Mononuclear cell (primary cell): ENCODE data around the gene EYS. TPM values are rescaled to one million over a fixed set of nuclear protein-coding genes. Genes with fewer than 3 reads are reported as not detected.
"Not testable (repeated sequence)": the region's sequence is repeated elsewhere in the genome, so short reads cannot be mapped to it uniquely, and the experiment has no call there.

ENCODE experiments used
- H3K27me3 ChIP-seq: 2 replicates; pipeline ENCODE4 v1.6.0; 2011; ENCODE audit warnings: low read length, control low read depth; ENCODE audit not compliant: insufficient read depth
- H3K4me1 ChIP-seq: 2 replicates; pipeline ENCODE4 v1.5.1; 2011; ENCODE audit warnings: mild to moderate bottlenecking, low read length, control low read depth; ENCODE audit not compliant: insufficient read depth
- H3K4me3 ChIP-seq: 2 replicates; pipeline ENCODE4 v1.5.1; 2011; ENCODE audit warnings: mild to moderate bottlenecking, low read length, moderate library complexity
- H3K9me3 ChIP-seq: 2 replicates; pipeline ENCODE4 v1.5.1; 2011; ENCODE audit warnings: low read depth, mild to moderate bottlenecking, control low read depth, low read length
- total RNA-seq: library from RNA; depleted of rRNA; stranded (reverse); fragments of >200 nt; gene quantifications from one replicate; pipeline ENCODE4 v1.2.3, GENCODE V29; 2012

EYS gene
- total RNA-seq, 1 donor: under 0.01 TPM

- Histone ChIP-seq H3K4me1 (no peaks in the 10 kb centered on the region), H3K27me3 (no peaks in the 10 kb centered on the region), H3K4me3 (no peak overlapping the region), H3K9me3 (peaks cover 9% of the 10 kb centered on the region)
These were observed 56.9 kb downstream of the EYS start for GRCh38 chr6:65650086-65650485.

- Histone ChIP-seq H3K27me3 (no peaks in the 10 kb centered on the region), H3K4me3 (no peak overlapping the region), H3K9me3 (peaks cover 9% of the 10 kb centered on the region)
These were observed 57.6 kb downstream of the EYS start for GRCh38 chr6:65649392-65649791.

GRCh38 chr6:65646544-65646943 is 60.5 kb downstream of the EYS start:
- H3K9me3 ChIP-seq: peaks cover 9% of the 10 kb centered on the region
- no peak overlapping the region for H3K4me3 ChIP-seq
- H3K27me3 ChIP-seq: no peaks in the 10 kb centered on the region
- no peaks in the 10 kb centered on the region for H3K4me1 ChIP-seq

More at GRCh38 chr6:65649392-65649791, 57.6 kb downstream of the EYS start:
- no peaks in the 10 kb centered on the region for H3K4me1 ChIP-seq

GRCh38 chr6:65642776-65643175 is 64.2 kb downstream of the EYS start:
- H3K27me3 ChIP-seq: no peaks in the 10 kb centered on the region
- no peak overlapping the region for H3K4me3 ChIP-seq
- no peaks in the 10 kb centered on the region for H3K4me1 ChIP-seq
- peaks cover 9% of the 10 kb centered on the region for H3K9me3 ChIP-seq

GRCh38 chr6:65638047-65638831 is 68.8 kb downstream of the EYS start:
- Histone ChIP-seq H3K27me3 (no peaks in the 10 kb centered on the region), H3K4me1 (peaks cover 8% of the 10 kb centered on the region)

GRCh38 chr6:65637289-65638046 is 69.6 kb downstream of the EYS start:
- no peaks in the 10 kb centered on the region for H3K27me3 ChIP-seq
- no peaks in the 10 kb centered on the region for H3K9me3 ChIP-seq
- H3K4me3 ChIP-seq: no peak overlapping the region
- peaks cover 8% of the 10 kb centered on the region for H3K4me1 ChIP-seq

More at GRCh38 chr6:65638047-65638831, 68.8 kb downstream of the EYS start:
- Histone ChIP-seq H3K4me3 (no peak overlapping the region), H3K9me3 (no peaks in the 10 kb centered on the region)

GRCh38 chr6:65633501-65633900 is 73.5 kb downstream of the EYS start:
- Histone ChIP-seq H3K4me1 (peaks cover 8% of the 10 kb centered on the region), H3K9me3 (no peaks in the 10 kb centered on the region), H3K27me3 (no peaks in the 10 kb centered on the region), H3K4me3 (no peak overlapping the region)

- H3K27me3 ChIP-seq: no peaks in the 10 kb centered on the region
These were observed 75.3 kb downstream of the EYS start for GRCh38 chr6:65631711-65632110.

GRCh38 chr6:65627434-65627999 is 79.5 kb downstream of the EYS start:
- H3K27me3 ChIP-seq, H3K9me3 ChIP-seq, H3K4me1 ChIP-seq, H3K4me3 ChIP-seq: not testable (repeated sequence)

More at GRCh38 chr6:65631711-65632110, 75.3 kb downstream of the EYS start:
- Histone ChIP-seq H3K9me3 (no peaks in the 10 kb centered on the region), H3K4me1 (peaks cover 8% of the 10 kb centered on the region), H3K4me3 (no peak overlapping the region)

- no peak overlapping the region for H3K4me3 ChIP-seq
- H3K27me3 ChIP-seq: no peaks in the 10 kb centered on the region
- no peaks in the 10 kb centered on the region for H3K9me3 ChIP-seq
- no peaks in the 10 kb centered on the region for H3K4me1 ChIP-seq
These were observed 80.0 kb downstream of the EYS start for GRCh38 chr6:65627015-65627414.

- Histone ChIP-seq H3K27me3 (no peaks in the 10 kb centered on the region), H3K4me1 (no peaks in the 10 kb centered on the region), H3K9me3 (no peaks in the 10 kb centered on the region), H3K4me3 (no peak overlapping the region)
These were observed 83.5 kb downstream of the EYS start for GRCh38 chr6:65623566-65623965.

GRCh38 chr6:65610746-65611145 is 96.3 kb downstream of the EYS start:
- H3K4me3 ChIP-seq: no peak overlapping the region
- no peaks in the 10 kb centered on the region for H3K9me3 ChIP-seq
- no peaks in the 10 kb centered on the region for H3K4me1 ChIP-seq
- no peaks in the 10 kb centered on the region for H3K27me3 ChIP-seq

- no peaks in the 10 kb centered on the region for H3K27me3 ChIP-seq
- H3K9me3 ChIP-seq: no peaks in the 10 kb centered on the region
- no peak overlapping the region for H3K4me3 ChIP-seq
- H3K4me1 ChIP-seq: no peaks in the 10 kb centered on the region
These were observed 111.5 kb downstream of the EYS start for GRCh38 chr6:65595540-65595939.

- no peaks in the 10 kb centered on the region for H3K27me3 ChIP-seq
- no peak overlapping the region for H3K4me3 ChIP-seq
- H3K4me1 ChIP-seq: no peaks in the 10 kb centered on the region
- no peaks in the 10 kb centered on the region for H3K9me3 ChIP-seq
These were observed 136.7 kb downstream of the EYS start for GRCh38 chr6:65570340-65570739.

GRCh38 chr6:65569505-65569904 is 137.5 kb downstream of the EYS start:
- Histone ChIP-seq H3K9me3 (no peaks in the 10 kb centered on the region), H3K27me3 (no peaks in the 10 kb centered on the region), H3K4me1 (no peaks in the 10 kb centered on the region), H3K4me3 (no peak overlapping the region)
